Dendritic cell treated with granulocyte-macrophage colony-stimulating factor and Interleukin-4, amounts not matched to agents 40 ng/mL and 50 ng/mL, for 4 days (primary cell): ENCODE data around the gene TESK1.
"Not testable (repeated sequence)": the region's sequence is repeated elsewhere in the genome, so short reads cannot be mapped to it uniquely, and the experiment has no call there.

ENCODE experiments used
- H3K27ac Mint-ChIP-seq: one replicate; pipeline ENCODE4 v1.8.0; 2022; ENCODE audit warnings: mild to moderate bottlenecking, mixed read lengths
- H3K27me3 Mint-ChIP-seq: one replicate; pipeline ENCODE4 v1.8.0; 2022; ENCODE audit warnings: mild to moderate bottlenecking, mixed read lengths
- H3K36me3 Mint-ChIP-seq: one replicate; pipeline ENCODE4 v1.8.0; 2022; ENCODE audit warnings: low read depth, mixed read lengths
- H3K4me1 Mint-ChIP-seq: one replicate; pipeline ENCODE4 v1.8.0; 2022; ENCODE audit warnings: low read depth, mixed read lengths
- H3K4me3 Mint-ChIP-seq: one replicate; pipeline ENCODE4 v1.8.0; 2022; ENCODE audit warnings: mild to moderate bottlenecking, moderate library complexity, mixed read lengths
- H3K9me3 Mint-ChIP-seq: one replicate; pipeline ENCODE4 v1.8.0; 2022; ENCODE audit warnings: mixed read lengths
- intact Hi-C: fragments of 100-400 bp; cut with micrococcal nuclease; formaldehyde crosslinking; loops from one replicate; pipeline ENCODE4 v1.15.0; 2022

Gene TESK1

DNA sequence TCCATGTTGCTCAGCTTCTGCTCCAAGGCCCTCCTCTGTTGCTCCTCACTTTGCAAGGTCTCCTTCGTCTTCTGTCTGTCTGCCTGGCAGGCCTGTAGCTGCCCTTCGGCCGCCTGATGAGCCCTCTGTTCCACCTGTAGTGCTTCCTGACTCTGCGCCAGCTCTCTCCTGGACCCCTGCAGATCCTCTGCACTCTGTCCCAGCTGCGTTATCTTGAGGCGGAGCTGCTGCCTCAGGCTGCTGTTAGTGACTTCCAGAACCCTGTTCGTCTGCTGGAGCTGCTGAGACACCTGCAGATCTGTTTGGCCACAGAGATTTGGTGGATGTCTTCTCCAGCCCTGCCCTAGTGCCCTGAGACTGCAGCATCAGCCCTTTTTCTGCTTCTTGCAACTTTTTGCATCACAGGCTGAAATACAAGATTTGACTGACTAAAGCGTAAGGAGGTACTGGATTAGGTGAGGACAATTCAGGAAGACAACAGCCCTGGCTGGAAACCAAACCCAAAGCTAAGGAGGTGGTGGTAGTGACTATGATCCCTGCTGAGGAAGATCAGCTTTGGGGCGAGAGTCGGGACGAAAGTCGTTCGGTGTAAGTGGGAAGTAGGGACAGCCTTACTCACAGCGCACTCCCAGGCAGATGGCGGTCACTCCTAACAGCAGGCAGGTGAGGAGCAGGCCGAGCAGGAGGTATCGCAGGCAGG, 11.1 kb downstream of the TESK1 start:
- peaks cover 49% of the 10 kb centered on the region for H3K4me1 Mint-ChIP-seq
- intact Hi-C loops, result no loop called here
- H3K9me3 Mint-ChIP-seq, result no peaks in the 10 kb centered on the region
- H3K27me3 Mint-ChIP-seq, result peaks cover 37% of the 10 kb centered on the region
- H3K36me3 Mint-ChIP-seq, result no peaks in the 10 kb centered on the region
- H3K4me3 Mint-ChIP-seq, result peak overlapping the region; percentile 60
- H3K27ac Mint-ChIP-seq, result peak overlapping the region; percentile 76

DNA sequence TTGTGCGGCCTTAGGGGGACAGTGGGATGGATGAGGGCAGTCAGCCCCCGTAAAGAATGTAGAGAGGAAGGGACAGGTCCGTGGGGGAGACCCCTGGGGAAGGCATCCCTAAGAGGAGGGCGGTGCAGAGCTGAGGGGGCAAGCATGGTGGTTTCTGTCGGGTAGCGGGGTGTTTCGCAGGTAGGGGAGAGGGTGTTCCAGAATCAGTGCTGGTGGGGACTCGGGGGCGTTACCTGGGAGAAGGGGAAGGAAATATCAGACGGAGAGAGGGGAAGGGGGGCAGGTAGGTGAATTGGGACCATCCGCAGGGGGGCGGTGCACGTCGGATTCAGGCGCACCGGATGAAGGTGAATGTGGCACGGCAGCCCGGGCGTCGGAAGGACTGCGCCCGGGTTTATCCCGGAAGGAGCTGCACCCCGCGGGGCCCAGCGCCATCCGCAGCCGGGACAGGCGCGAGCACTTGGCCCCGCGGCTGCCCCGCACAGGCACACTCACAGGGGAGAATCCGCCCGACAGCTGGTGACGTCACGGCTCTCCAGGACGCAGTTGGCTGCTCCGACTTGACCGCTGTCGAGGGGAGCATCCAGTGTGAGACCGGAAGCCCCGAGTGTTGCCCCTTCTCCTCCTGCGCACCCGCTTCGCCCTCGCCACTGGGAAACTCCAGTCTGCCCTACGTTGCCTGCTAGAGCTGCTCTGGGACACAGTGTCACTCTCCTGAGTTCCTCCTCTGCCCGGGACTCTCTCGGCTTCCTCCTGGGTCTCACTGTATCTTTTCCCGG, 11.8 kb downstream of the TESK1 start:
- peak overlapping the region; percentile 76 for H3K27ac Mint-ChIP-seq
- peaks cover 53% of the 10 kb centered on the region for H3K4me1 Mint-ChIP-seq
- H3K4me3 Mint-ChIP-seq, result peak overlapping the region; percentile 60
- peaks cover 40% of the 10 kb centered on the region for H3K27me3 Mint-ChIP-seq
- no peaks in the 10 kb centered on the region for H3K36me3 Mint-ChIP-seq
- H3K9me3 Mint-ChIP-seq, result no peaks in the 10 kb centered on the region
- intact Hi-C loops, result no loop called here

DNA sequence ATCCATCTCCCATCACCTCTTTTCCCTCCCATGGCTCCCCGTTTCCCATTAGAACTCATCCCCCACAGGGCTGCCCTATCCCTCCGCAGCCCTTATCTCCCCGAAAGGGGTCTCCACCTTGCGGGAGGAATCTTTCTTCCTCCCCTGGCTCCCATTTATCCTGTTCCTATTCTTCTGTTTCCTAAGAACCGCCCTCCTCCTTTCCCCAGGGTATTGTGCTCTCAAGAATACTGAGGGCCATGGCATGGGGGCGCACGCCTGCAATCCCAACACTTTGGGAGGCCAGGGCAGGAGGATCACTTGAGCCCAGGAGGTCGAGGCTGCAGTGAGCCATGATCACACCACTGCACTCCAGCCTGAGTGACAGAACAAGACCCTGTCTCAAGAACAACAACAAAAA, 12.5 kb downstream of the TESK1 start:
- H3K36me3 Mint-ChIP-seq, result no peaks in the 10 kb centered on the region
- intact Hi-C loops, result no loop called here
- H3K9me3 Mint-ChIP-seq, result no peaks in the 10 kb centered on the region
- peaks cover 40% of the 10 kb centered on the region for H3K27me3 Mint-ChIP-seq
- peaks cover 54% of the 10 kb centered on the region for H3K4me1 Mint-ChIP-seq
- H3K27ac Mint-ChIP-seq, result peak overlapping the region; percentile 76
- peak overlapping the region; percentile 60 for H3K4me3 Mint-ChIP-seq

DNA sequence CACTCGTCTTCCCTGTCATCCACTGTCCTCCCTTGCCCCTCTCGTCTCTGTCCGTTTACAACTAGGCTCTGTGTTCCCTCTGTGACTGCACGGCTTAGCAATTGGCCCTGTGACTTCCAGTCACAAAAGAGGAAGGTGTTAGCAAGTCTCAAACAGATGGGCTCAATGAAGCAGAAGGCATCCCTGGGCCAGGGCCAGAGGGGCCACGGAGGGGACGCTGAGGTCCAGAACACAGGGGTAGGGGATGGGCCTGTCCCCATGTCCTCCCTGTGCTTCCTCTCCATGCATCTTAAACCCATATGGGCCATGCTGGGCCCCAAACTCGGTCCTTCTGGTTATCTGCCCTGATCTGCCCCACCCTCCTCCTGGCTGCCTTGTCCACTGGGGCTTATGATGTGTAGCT, 13.3 kb downstream of the TESK1 start, which contains the start of gene CD72:
Gene CD72 (minus strand): TSS at position 89 of the 403 bp plus-strand sequence. CDS start 110 bp downstream, outside the sequence.
- Mint-ChIP-seq H3K4me3 (peak within 1 kb of the TSS; percentile 60), H3K27me3 (peaks cover 38% of the 10 kb centered on the region), H3K27ac (peak within 1 kb of the TSS; percentile 76), H3K4me1 (peaks cover 54% of the 10 kb centered on the region), H3K36me3 (no peaks in the 10 kb centered on the region), H3K9me3 (no peaks in the 10 kb centered on the region)
- intact Hi-C loops, result no loop called here

DNA sequence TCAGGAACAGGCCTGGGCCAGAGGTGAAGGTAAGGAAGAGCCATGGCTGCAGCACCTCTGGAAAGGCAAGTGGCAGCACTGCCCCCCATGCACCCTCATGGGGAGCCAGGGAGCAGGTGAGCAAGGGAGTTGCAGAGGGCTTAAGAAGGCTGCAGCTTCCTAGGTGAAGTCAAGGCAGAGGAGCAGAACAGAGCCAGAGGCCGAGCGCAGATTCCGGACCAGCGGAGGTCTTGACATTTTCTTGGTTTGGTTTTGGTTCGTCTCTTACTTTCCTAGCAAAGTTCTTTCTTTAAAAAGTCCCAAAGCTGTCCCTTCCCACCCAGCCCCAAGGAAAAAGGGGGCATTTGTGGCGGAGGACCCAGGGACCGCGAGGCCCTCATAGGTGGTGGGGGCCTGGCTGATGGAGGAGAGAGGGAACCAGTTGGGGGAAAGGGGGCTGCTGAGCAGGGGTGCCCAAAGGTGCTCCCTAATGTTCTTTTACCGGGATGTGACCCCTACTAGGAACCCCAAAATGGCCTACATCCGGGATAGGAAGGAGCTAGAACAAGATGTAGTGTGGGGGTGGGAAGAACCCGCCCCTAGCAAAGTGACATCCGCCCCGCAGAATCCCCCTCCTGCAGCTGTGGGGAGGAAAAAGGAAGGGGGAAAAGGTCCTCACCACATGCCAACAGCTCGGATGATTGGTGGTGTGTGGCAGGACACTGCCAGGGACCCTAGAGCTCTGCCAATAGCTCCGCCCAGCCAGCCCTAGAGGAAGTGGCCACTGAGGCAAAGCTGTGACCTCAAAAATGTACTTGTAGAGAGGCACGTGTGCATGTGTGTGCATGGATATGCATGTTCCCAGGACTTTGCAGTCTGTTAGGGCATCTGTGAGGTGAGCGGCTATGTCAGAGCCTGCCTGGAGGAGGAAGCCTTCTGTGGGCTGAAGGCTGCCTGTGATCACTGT, 14.1 kb downstream of the TESK1 start:
- H3K9me3 Mint-ChIP-seq, result no peaks in the 10 kb centered on the region
- intact Hi-C loops, result no loop called here
- no peaks in the 10 kb centered on the region for H3K36me3 Mint-ChIP-seq
- H3K27me3 Mint-ChIP-seq, result peaks cover 36% of the 10 kb centered on the region
- peaks cover 54% of the 10 kb centered on the region for H3K4me1 Mint-ChIP-seq
- H3K27ac Mint-ChIP-seq, result peak overlapping the region; percentile 76
- H3K4me3 Mint-ChIP-seq, result no peak overlapping the region

DNA sequence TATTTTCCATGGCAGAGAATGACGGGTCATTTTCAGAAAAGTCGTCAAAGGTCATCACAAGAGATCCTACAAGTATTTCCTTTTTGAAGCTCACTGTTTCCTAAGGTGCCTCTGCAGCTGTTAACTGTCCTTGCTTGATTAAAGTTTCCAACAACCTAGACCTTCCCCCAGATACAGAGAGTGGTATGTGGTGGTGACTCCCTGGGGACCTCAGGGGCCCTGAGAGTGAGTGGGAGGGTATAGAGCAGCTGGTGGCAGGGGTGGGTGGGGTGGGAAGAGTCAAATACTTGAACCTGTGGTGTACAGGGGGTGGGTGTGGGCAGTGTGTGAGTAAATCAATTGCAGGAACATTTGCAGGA, 14.7 kb downstream of the TESK1 start:
- peaks cover 51% of the 10 kb centered on the region for H3K4me1 Mint-ChIP-seq
- no peaks in the 10 kb centered on the region for H3K36me3 Mint-ChIP-seq
- intact Hi-C loops, result no loop called here
- no peak overlapping the region for H3K4me3 Mint-ChIP-seq
- H3K27me3 Mint-ChIP-seq, result peaks cover 29% of the 10 kb centered on the region
- no peaks in the 10 kb centered on the region for H3K9me3 Mint-ChIP-seq
- H3K27ac Mint-ChIP-seq, result no peak overlapping the region

DNA sequence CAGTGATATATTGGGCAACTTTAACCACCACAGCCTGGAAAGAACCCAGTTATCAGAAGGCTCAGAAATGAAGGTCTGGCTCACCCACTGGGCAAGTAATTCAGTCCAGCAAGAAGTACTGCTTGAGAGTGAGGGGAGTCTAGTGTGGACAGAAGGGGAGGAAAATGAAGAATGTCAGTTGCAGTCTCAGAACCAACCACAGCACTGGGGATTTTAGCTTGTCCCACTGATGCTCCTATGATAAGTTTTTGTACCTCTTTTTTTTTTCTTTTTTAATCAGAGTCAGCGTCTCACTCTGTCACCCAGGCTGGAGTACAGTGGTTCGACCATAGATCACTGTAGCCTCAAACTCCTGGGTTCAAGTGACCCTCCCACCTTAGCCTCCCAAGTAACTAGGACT, 22.5 kb downstream of the TESK1 start:
- intact Hi-C loops, result no loop called here
- no peak overlapping the region for H3K27ac Mint-ChIP-seq
- peaks cover 21% of the 10 kb centered on the region for H3K4me1 Mint-ChIP-seq
- H3K4me3 Mint-ChIP-seq, result no peak overlapping the region
- H3K36me3 Mint-ChIP-seq, result no peaks in the 10 kb centered on the region
- no peaks in the 10 kb centered on the region for H3K9me3 Mint-ChIP-seq
- no peaks in the 10 kb centered on the region for H3K27me3 Mint-ChIP-seq

DNA sequence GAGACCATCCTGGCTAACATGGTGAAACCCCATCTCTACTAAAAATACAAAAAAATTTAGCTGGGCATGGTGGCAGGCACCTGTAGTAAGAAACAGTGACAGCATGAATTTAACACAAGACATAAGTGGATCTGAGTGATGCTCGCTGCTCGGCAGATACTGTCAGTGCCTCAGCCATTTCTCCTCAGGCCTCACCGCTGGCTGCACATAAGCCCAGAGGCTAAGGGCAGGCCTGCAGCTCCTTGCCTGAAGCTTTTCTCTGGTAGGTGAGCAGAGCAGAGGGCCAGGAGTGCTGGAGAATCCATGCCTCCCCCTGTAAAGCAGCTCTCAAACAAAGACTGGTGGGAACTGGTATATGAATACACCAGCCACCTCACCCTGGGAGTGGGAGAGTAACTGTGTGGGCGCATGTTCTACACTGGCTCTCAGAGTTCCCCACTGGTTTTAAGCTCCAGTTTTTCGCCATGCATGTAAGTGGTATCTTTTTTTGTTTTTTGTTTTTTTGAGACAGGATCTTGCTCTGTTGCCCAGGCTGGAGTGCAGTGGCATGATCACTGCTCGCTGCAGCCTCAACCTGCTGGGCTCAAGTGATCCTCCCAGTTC, 23.4 kb downstream of the TESK1 start:
- no peak overlapping the region for H3K4me3 Mint-ChIP-seq
- intact Hi-C loops, result no loop called here
- no peaks in the 10 kb centered on the region for H3K27me3 Mint-ChIP-seq
- H3K36me3 Mint-ChIP-seq, result no peaks in the 10 kb centered on the region
- H3K9me3 Mint-ChIP-seq, result no peaks in the 10 kb centered on the region
- H3K27ac Mint-ChIP-seq, result no peak overlapping the region
- peaks cover 23% of the 10 kb centered on the region for H3K4me1 Mint-ChIP-seq

DNA sequence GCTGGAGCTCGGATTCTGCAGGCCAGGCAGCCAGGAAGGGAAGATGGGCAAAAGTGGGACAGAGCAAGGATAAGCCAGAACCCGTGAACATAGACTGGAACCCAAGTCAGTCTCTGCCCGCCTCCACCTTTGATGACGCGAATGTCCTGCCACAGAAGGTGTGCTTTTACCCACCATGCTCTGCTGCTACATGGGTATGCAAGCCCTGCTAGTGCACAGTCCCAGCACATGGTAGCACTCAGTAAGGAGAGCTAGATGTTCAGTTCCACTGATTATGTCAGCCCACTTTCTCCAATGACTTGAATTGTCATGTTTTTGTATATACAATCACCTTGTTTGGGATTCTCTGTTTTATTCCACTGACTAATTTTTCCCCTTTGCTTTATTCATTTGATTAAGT, 24.5 kb downstream of the TESK1 start:
- Mint-ChIP-seq H3K27ac (no peak overlapping the region), H3K4me1 (peaks cover 35% of the 10 kb centered on the region), H3K4me3 (no peak overlapping the region), H3K27me3 (no peaks in the 10 kb centered on the region), H3K9me3 (no peaks in the 10 kb centered on the region), H3K36me3 (no peaks in the 10 kb centered on the region)
- intact Hi-C loops, result no loop called here

DNA sequence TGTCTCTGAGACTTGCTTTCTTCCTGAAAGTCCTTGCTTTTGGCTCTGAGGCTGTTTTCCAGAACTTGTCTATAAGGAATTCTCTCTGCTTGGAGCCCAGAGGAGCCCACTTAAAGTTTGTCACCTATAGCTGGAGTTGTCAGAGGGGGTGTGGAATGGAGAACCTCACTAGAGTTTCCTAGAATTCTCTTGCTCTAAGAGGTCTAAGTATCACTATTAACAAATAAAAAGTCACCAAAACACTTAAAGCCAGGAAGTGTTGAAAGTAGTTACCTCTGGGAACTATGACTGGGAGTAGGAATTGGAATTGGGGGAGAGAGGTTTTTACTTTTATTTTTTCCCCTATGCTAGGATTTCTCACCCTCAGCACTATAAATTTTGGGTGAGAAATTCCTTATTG, 30.7 kb downstream of the TESK1 start:
- intact Hi-C loops, result no loop called here
- Mint-ChIP-seq H3K36me3 (peaks cover 7% of the 10 kb centered on the region), H3K9me3 (peaks cover 7% of the 10 kb centered on the region), H3K27me3 (no peaks in the 10 kb centered on the region), H3K27ac (peak overlapping the region; percentile 86), H3K4me3 (no peak overlapping the region), H3K4me1 (peaks cover 71% of the 10 kb centered on the region)

DNA sequence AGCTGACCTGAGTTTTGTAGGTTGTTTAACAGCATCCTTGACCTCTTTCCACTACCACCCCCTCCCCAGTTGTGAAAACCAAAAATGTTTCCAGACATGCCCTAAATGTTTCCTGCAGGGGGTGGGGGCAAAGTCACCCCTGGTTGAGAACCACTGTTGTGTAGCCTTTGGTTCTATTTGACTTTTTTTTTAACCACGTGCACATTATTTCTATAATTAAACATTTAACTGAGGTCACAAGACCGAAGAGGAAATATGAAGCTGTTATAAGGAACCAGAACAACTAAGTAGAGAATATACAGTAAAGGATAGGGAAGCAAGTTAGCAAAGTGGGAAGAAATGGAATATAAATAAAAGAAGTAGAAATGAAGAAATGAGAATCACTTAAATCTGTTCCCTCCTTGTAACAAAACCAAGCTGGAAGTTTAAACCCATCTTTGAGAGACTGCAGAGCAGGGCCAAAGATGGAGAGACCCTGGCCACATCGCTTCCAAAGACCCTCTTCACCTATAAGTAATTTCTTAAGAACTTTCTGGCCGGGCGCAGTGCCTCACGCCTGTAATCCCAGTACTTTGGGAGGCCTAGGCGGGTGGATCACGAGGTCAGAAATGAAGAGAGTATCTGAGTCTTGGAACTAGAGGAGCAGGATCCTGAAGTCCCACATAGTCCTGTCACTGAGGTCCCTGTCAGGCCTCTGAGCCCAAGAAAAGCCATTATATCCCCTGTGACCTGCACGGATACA, 31.2 kb downstream of the TESK1 start:
- Mint-ChIP-seq H3K27me3 (no peaks in the 10 kb centered on the region), H3K27ac (peak overlapping the region; percentile 86), H3K4me1 (peaks cover 77% of the 10 kb centered on the region), H3K36me3 (peaks cover 8% of the 10 kb centered on the region), H3K4me3 (no peak overlapping the region), H3K9me3 (peaks cover 7% of the 10 kb centered on the region)
- intact Hi-C loops, result no loop called here

DNA sequence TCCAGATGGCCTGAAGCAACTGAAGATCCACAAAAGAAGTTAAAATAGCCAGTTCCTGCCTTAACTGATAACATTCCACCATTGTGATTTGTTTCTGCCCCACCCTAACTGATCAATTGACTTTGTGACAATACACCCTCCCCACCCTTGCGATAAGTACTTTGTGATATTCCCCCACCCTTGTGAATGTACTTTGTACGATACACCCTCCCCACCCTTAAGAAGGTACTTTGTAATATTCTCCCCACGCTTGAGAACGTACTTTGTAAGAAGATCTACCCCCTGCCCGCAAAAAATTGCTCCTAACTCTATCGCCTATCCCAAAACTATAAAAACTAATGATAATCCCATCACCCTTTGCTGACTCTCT, 31.8 kb downstream of the TESK1 start:
- Mint-ChIP-seq H3K27ac (peak overlapping the region; percentile 86), H3K4me1 (peaks cover 82% of the 10 kb centered on the region)
- H3K4me3 Mint-ChIP-seq, H3K36me3 Mint-ChIP-seq, H3K27me3 Mint-ChIP-seq, intact Hi-C loops, H3K9me3 Mint-ChIP-seq: not testable (repeated sequence)

DNA sequence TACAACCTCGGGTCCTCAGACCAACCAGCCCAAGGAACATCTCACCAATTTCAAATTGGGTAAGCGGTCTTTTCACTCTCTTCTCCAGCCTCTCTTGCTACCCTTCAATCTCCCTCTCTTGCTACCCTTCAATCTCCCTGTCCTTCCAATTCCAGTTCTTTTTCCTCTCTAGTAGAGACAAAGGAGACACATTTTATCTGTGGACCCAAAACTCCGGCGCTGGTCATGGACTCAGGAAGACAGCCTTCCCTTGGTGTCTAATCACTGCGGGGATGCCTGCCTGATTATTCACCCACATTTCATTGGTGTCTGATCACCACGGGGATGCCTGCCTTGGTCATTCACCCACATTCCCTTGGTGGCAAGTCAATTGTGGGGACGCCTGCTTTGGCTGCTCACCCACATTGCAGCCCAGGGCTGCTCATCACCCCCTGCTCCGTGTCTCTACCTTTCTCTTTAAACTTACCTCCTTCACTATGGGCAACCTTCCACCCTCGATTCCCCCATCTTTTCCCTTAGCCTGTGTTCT, 32.4 kb downstream of the TESK1 start:
- H3K9me3 Mint-ChIP-seq, H3K27me3 Mint-ChIP-seq, H3K4me3 Mint-ChIP-seq, H3K36me3 Mint-ChIP-seq, intact Hi-C loops: not testable (repeated sequence)
- Mint-ChIP-seq H3K4me1 (peaks cover 83% of the 10 kb centered on the region), H3K27ac (peak overlapping the region; percentile 86)
